Muscle layer of duodenum (tissue), 2 donors: ENCODE data around the gene ZNF426.
"Not testable (repeated sequence)": the region's sequence is repeated elsewhere in the genome, so short reads cannot be mapped to it uniquely, and the experiment has no call there.

ENCODE experiments used
- H3K27ac ChIP-seq: one replicate; pipeline ENCODE4 v1.7.0; 2013; ENCODE audit warnings: mild to moderate bottlenecking, low read length
- H3K27me3 ChIP-seq: one replicate; pipeline ENCODE4 v1.7.0; 2013; ENCODE audit warnings: low read depth, mild to moderate bottlenecking, control low read depth, low read length
- H3K36me3 ChIP-seq, 2 donors: one replicate each; pipeline ENCODE4 v1.7.0; 2013; ENCODE audit warnings: low read length in 2 of 2, control low read depth in 1 of 2, mild to moderate bottlenecking in 1 of 2; ENCODE audit not compliant: insufficient read depth in 2 of 2, control insufficient read depth in 1 of 2
- H3K4me1 ChIP-seq, 2 donors: one replicate each; pipeline ENCODE4 v1.7.0; 2013; ENCODE audit warnings: low read length in 2 of 2, mild to moderate bottlenecking in 2 of 2, control low read depth in 1 of 2, moderate library complexity in 1 of 2; ENCODE audit not compliant: insufficient read depth in 2 of 2, control insufficient read depth in 1 of 2
- H3K4me3 ChIP-seq, 2 donors: one replicate each; pipeline ENCODE4 v1.7.0; 2013; ENCODE audit warnings: low read length in 2 of 2, low read depth in 1 of 2, mild to moderate bottlenecking in 1 of 2
- H3K9me3 ChIP-seq, 2 donors: one replicate each; pipeline ENCODE4 v1.7.0; 2013; ENCODE audit warnings: low read length in 2 of 2, control low read depth in 1 of 2, mild to moderate bottlenecking in 1 of 2; ENCODE audit not compliant: control insufficient read depth in 1 of 2
- donor health status: healthy.

The ZNF426 gene

DNA sequence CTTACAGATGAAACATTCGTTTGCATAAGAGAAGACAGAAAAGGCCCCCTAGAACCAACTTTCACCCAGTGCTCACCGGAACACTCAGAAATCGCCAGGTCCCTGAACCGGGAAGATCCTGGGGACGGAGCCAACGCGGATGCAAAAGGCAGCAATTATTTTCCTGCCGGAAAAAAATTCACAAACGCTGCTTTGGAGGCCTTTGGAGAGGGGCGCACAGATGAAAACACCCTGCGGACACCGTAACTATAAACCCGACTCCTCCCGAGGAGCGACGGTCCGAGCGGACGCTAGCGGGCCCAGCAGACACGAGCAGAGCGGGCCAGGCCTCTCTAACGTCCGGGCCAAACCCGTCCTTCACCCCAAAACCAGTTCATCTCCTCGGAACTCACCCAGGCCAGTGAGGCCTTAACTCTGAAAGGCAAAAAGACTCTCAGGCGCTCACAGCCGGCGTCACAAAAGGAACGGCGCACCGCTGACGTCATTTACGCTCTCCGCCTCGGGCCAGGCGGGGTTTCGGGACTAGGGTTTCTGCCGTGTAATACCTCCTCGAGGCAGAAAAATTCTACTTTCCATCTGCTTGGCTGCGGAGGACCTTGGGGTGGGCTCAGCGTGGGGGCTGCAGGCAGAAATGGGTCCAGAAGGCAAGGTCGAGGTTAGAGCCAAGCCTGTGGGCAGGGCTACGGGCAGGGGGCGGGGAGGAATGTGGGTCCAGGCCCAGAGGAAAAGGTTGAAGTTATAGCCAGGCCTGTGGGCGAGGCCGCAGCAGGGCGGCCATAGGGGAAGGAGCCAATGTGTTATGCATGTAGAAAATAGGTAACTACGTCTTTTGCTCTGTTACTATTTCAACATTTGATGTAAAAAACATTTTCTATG lies at the start of gene ZNF426:
Gene ZNF426, minus strand, starts transcription at position 463 of the 876 bp plus-strand sequence. CDS start 2,413 bp downstream, outside the sequence.
- H3K36me3 ChIP-seq = peaks cover 22 to 33% of the 10 kb centered on the region in 2 donors
- H3K4me3 ChIP-seq = peak within 1 kb of the TSS; percentile 87 to 95
- peak within 1 kb of the TSS; percentile 89 for H3K27ac ChIP-seq
- no peaks in the 10 kb centered on the region for H3K27me3 ChIP-seq
- H3K9me3 ChIP-seq = peaks cover 9 to 28% of the 10 kb centered on the region in 2 donors
- H3K4me1 ChIP-seq = peaks cover 0 to 14% of the 10 kb centered on the region in 2 donors

DNA sequence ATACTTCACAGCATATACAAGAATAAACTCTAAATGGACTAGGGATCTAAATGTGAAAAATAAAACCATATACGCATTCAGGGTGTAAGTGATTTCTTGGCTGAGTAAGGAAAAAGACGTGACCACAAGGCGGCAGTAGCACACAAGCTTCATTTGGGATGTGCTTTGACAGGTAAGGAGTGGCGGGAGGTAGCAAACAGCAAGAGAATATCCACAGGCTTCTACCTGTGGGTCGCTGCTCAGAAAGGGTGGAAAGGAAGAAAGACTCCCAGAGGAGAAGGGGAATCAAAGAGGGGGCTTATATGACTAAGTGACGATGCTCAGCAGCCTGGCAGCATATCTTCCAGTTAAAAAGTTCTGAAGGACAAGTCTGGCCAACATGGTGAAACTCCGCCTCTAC lies 48.3 kb upstream of the ZNF426 start:
- Histone ChIP-seq H3K27me3 (no peaks in the 10 kb centered on the region), H3K4me3 (no peak overlapping the region)

DNA sequence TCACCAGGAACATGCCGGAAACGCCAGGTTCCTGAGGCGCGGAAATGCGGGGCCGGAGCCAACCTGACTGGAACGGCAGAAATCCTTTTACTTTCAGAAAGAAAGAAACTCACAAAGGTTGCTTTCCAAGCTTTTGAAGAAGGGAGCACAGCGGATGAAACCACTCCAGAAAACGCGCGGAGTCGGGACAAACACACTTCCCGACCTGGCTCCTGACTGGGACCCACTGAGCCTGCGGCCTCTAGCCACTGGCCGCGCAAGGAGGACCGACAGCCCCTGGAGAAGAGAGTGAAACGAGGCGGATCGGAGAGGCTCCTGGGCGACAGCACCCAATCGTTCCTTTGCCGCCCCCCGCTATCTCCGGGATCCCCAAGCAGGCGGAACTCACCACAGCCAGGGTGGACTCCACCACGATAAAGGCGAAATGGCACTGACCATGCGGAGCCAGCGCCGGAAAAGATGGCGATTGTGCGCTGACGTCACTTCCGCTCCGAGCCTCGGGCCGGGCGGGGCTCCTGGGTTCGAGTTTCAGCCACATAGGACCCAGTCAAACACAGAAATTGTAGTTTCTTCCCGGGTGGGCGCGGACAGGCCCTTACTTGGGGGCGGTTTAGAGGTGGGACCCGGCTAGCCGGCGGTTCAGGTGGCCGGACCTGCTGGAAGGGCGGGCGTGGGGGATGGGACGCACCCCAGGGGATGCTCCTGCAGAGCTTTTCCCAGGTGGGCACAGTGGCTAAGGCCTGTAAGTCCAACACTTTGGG lies 45.8 kb upstream of the ZNF426 start, which contains the start of gene ZNF121:
Gene ZNF121, minus strand, starts transcription at position 432 of the 761 bp plus-strand sequence. CDS start 16,407 bp downstream, outside the sequence.
- Histone ChIP-seq H3K27ac (peak within 1 kb of the TSS; percentile 93), H3K36me3 (peaks cover 3 to 14% of the 10 kb centered on the region in 2 donors), H3K9me3 (peaks cover 5 to 6% of the 10 kb centered on the region in 2 donors), H3K4me1 (peaks cover 0 to 5% of the 10 kb centered on the region in 2 donors), H3K4me3 (peak within 1 kb of the TSS; percentile 83 to 94), H3K27me3 (no peaks in the 10 kb centered on the region)

More for the DNA sequence above, 48.3 kb upstream of the ZNF426 start:
- Histone ChIP-seq H3K9me3 (no peaks in the 10 kb centered on the region), H3K36me3 (no peaks in the 10 kb centered on the region), H3K27ac (no peak overlapping the region), H3K4me1 (peaks cover 0 to 5% of the 10 kb centered on the region in 2 donors)

DNA sequence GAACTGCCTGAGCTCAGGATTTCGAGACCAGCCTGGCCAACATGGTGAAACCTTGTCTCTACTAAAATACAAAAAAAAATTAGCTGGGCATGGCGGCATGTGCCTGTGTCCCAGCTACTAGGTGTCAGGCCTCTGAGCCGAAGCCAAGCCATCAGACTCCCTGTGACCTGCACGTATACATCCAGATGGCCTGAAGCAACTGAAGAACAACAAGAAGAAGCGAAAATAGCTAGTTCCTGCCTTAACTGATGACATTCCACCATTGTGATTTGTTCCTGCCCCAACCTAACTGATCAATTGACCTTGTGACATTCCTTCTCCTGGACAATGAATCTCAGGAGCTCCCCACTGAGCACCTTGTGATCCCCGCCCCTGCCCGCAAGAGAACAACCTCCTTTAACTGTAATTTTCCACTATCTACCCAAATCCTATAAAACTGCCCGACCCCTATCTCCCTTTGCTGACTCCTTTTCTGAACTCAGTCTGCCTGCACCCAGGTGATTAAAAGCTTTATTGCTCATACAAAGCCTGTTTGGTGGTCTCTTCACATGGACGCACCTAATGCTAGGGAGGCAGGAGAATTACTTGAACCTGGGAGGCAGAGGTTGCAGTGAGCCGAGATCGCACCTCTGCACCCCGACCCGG lies 43.8 kb upstream of the ZNF426 start:
- not testable (repeated sequence) for H3K4me3 ChIP-seq, H3K4me1 ChIP-seq, H3K27ac ChIP-seq, H3K27me3 ChIP-seq
- Histone ChIP-seq H3K9me3 (peaks cover 6 to 17% of the 10 kb centered on the region in 2 donors), H3K36me3 (peaks cover 3 to 27% of the 10 kb centered on the region in 2 donors)

DNA sequence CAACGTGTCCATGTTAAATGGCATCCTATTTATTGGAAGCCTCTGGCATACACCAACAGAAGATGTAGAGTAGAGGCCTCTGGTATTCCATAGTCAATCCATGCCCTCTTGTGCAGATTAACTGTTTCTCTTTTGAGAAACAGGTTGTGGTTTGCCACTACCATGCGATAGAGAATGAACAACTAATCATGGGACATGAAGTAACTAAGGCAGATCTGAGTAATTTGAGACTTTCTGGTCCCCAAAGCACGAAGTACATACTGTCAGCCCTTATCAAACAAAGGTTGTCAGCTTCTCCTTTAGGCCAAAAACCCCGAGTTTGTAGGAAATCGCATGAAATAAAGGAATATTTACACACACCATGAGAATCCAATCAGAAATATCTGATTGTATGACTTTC lies 42.3 kb upstream of the ZNF426 start:
- H3K27ac ChIP-seq = no peak overlapping the region
- peaks cover 0 to 5% of the 10 kb centered on the region in 2 donors for H3K4me1 ChIP-seq
- H3K36me3 ChIP-seq = peaks cover 3 to 32% of the 10 kb centered on the region in 2 donors
- H3K4me3 ChIP-seq = no peak overlapping the region
- no peaks in the 10 kb centered on the region for H3K27me3 ChIP-seq
- peaks cover 6 to 26% of the 10 kb centered on the region in 2 donors for H3K9me3 ChIP-seq

DNA sequence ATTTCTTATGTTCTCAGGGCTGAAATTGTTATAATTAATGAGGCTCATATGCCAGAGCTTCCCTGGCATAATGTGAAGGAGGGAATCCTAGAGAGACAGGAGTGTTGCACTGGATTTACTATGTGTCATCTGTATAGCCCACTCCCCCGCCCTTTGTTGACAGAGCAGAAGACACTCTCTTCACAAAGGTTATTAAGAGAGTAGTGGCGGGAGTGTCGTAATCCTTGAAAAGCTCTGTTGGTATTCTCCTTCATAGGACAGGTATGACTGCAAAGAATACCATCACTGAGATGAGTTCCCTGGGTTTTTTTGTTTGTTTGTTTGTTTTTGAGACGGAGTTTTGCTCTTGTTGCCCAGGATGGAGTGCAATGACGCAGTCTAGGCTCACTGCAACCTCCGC lies 31.8 kb upstream of the ZNF426 start:
- Histone ChIP-seq H3K27me3 (no peaks in the 10 kb centered on the region), H3K36me3 (peaks cover 36 to 76% of the 10 kb centered on the region in 2 donors), H3K9me3 (peaks cover 62 to 87% of the 10 kb centered on the region in 2 donors), H3K27ac (no peak overlapping the region), H3K4me1 (no peaks in the 10 kb centered on the region), H3K4me3 (peak overlapping the region in 1 of 2 donors; percentile 44)

DNA sequence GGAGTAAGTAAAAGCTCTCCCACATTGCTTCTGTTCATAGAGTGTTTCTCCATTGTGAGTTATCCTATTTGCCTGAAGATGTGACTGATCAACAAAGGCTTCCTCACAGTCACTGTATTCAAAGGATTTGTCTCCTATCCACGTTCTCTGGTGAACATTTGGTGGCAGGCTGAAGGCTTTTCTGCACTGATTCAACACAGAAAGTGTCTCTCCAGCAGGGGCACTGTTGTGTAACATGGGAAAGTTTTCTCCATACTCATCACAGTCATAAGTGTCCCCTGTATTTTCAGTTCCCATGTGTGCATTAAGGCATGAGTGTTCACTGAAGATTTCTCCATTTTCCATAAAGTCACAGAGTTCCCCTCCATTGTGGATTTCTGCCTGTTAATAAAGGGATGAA lies 28.3 kb upstream of the ZNF426 start:
- H3K4me3 ChIP-seq = peak overlapping the region; percentile 47 to 62
- peaks cover 54 to 95% of the 10 kb centered on the region in 2 donors for H3K36me3 ChIP-seq
- H3K27me3 ChIP-seq = no peaks in the 10 kb centered on the region
- no peak overlapping the region for H3K27ac ChIP-seq
- H3K9me3 ChIP-seq = peaks cover 69 to 85% of the 10 kb centered on the region in 2 donors
- no peaks in the 10 kb centered on the region for H3K4me1 ChIP-seq

DNA sequence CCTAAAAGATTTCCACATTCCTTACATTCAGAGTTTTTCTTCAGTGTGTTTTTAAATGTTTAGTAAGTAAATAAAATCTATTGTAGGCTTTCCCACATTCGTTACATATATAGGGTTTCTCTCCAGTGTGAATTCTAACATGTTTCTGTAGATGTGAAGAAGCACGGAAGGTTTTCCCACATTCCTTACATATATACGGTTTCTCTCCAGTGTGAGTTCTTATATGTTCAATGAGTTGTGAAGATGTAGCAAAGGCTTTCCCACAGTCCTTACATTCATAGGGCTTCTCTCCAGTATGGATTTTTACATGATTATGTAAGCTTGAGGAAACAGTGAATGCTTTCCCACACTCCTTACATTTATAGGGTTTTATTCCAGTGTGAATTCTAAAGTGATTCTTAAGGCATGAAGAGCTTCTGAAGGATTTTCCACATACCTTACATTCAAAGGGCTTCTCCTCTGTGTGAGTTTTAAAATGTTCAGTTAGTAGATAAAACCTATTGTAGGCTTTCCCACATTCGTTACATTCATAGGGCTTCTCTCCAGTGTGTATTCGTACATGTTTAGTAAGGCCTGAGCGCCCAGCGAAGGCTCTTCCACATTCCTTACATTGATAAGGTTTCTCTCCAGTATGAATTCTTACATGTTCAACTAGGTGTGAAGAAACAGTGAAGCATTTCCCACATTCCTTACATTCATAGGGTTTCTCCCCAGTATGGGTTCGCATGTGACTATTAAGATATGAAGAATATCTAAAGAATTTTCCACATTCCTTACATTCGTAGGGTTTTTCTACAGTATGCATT lies 27.7 kb upstream of the ZNF426 start:
- Histone ChIP-seq H3K27ac (no peak overlapping the region), H3K4me3 (peak overlapping the region; percentile 47 to 62), H3K27me3 (no peaks in the 10 kb centered on the region), H3K4me1 (no peaks in the 10 kb centered on the region), H3K36me3 (peaks cover 54 to 95% of the 10 kb centered on the region in 2 donors), H3K9me3 (peaks cover 69 to 82% of the 10 kb centered on the region in 2 donors)

DNA sequence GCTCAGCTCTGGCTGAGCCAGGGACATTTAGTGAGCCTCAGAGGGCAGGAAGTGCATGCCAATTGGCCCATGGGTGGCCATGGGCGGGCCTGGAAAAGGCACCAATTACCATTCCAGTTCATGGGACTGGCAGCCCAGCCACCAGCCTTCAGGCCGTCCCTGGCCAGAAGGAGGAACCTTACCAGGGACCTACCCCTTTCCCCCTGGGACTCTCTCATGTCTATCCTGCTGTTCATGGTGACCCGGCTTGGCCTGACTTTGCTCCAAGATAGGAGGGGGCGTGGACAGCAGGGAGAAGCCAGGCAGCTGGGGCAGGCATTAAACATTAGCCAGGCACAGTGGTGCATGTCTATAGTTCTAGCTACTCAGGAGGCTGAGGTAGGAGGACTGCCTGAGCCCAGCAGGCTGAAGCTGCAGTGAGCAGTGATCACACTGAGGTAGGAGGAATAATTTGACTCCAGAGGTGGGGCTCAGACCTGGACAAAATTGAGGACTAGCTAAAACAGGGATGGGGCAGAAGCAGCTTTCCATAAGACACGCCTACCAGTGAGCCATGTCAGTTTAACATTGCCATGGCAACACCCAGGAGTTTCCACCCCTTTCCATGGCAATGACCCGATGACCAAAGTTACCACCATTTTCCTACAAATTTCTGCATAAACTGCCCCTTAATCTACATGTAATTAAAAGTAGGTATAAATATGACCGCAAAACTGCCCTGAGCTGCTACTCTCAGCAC lies 14.3 kb upstream of the ZNF426 start:
- Histone ChIP-seq H3K4me3 (no peak overlapping the region), H3K27me3 (no peaks in the 10 kb centered on the region), H3K9me3 (peaks cover 0 to 27% of the 10 kb centered on the region in 2 donors), H3K27ac (no peak overlapping the region), H3K4me1 (no peaks in the 10 kb centered on the region), H3K36me3 (no peaks in the 10 kb centered on the region)

DNA sequence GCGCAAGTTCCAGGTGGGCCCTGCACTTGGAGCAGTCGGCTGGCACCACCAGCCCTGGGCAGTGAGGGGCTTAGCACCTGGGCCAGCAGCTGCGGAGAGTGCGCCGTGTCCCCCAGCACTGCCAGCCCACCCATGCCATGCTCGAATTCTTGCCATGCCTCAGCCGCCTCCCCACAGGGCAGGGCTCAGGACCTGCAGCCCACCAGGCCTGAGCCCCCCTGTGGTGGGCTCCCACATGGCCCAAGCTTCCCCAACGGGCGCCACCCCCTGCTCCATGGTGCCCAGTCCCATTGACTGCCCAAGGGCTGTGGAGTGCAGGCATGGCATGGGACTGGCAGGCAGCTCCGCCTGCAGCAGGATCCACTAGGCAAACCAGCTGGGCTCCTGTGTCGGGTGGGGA lies 9.4 kb upstream of the ZNF426 start:
- H3K4me1 ChIP-seq = no peaks in the 10 kb centered on the region
- H3K4me3 ChIP-seq = peak overlapping the region in 1 of 2 donors; percentile 19
- H3K9me3 ChIP-seq = peaks cover 0 to 18% of the 10 kb centered on the region in 2 donors
- H3K27me3 ChIP-seq = no peaks in the 10 kb centered on the region
- no peak overlapping the region for H3K27ac ChIP-seq
- H3K36me3 ChIP-seq = no peaks in the 10 kb centered on the region
